Measurements from ENCODE around the gene KIF3A.
"Not testable (repeated sequence)": the region's sequence is repeated elsewhere in the genome, so short reads cannot be mapped to it uniquely, and the experiment has no call there.

The KIF3A gene

DNA sequence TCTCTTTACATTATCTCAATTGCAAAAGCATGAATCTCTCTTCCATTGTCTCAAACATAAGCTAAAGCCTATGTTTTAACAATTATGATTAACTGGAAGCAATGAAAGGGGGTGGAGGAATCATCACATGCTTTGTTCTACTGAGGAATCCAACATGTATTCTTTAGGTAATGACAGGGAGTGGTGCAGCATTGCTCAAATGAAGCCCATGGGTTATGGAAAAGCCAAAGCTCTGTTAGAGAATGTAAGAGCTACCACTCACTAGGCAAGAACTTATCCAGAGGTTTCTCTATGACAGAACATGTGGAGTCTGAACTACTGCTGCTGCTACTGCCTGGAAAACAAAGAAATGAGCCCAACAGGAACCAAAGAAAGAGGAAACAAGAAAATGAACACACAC lies 28.7 kb downstream of the KIF3A start:
- DNase-seq = no peak

DNA sequence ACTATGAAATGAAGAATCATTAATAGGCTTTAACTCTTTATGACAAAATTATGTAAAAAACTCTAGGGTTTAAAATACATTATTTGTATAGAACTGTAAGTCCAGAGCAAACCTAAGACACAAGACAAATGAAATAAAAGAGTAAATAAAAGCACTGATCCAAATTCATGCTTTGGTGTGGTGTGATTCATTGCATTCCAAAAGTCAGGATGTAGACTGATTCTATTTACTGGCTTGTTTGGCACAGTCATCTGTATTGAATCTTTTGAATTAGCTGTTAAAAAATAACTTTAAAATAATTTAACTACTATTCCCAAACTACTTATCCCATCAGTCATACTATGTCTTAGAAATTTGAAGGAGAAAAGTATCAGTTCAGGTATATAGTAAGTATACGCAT lies 32.5 kb downstream of the KIF3A start:
- no peak for DNase-seq

DNA sequence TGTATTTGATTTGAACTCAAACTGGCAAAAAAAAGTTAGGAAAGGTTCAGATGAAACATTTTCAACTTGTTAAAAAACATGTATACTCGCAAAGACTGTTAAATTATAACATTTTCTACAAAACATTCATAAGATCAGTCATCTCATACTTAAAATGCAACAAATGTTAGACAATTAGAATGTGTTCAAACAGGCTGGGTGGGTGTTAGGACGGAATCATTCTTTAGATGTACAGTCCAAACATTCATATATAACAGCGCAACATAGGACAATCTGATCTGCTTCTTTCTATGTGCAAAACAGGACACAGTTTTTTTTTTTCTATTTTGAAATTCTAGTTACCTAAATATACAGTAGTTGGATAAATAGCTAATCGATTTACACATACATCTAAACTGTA lies 41.4 kb downstream of the KIF3A start:
- no peak for DNase-seq

DNA sequence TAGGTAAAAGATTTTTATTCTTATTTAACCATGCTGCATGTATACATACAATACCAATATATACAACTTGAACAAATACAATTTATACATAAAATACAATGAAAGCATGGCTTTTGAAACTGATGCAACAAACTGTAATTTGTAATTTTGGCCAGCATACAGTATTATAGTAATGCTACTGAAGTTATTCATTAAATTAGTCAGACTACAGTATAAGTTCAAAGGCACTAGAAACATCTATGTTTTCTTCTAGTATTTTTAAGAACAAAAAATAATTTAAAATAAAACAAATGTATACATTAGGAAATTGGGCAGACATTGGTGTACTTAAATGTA lies 44.7 kb downstream of the KIF3A start:
- no peak for DNase-seq

- DNase-seq = not testable (repeated sequence)
These were observed 45.4 kb downstream of the KIF3A start for GRCh38 chr5:132691755-132692631.

GRCh38 chr5:132690156-132690555 lies 47.2 kb downstream of the KIF3A start:
- DNase-seq = no peak

- DNase-seq = no peak
These were observed 47.8 kb downstream of the KIF3A start for GRCh38 chr5:132689513-132689912.

- no peak for DNase-seq
These were observed 48.6 kb downstream of the KIF3A start for GRCh38 chr5:132688536-132689339.

- no peak for DNase-seq
These were observed 49.4 kb downstream of the KIF3A start for GRCh38 chr5:132687995-132688394.

DNA sequence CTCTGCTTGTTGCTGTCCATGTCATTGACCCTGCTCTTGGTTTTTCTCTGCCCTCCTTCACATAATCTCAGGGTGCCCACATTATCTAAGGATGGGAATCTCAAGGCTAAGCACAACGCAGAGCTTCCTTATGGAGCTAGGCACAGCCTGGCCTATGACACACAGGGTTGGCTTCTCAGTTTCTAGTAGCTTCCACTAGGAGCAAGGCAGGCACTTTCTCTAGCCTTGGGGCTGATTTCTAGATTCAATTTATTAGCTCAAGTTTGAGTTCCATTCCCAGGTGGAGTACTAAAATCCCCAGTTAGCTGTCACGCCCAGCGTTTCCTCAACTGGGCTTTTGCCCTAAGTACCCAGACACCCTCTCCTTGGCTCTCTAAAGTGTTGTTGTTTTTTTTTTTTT lies 51.2 kb downstream of the KIF3A start:
- no peak for DNase-seq

- DNase-seq = no peak
These were observed 52.2 kb downstream of the KIF3A start for GRCh38 chr5:132684922-132685720.

- DNase-seq = no peak
These were observed 52.9 kb downstream of the KIF3A start for GRCh38 chr5:132684491-132684890.

GRCh38 chr5:132681983-132682382 lies 55.4 kb downstream of the KIF3A start:
- DNase-seq = no peak

- DNase-seq = no peak
These were observed 55.9 kb downstream of the KIF3A start for GRCh38 chr5:132681476-132681831.

DNA sequence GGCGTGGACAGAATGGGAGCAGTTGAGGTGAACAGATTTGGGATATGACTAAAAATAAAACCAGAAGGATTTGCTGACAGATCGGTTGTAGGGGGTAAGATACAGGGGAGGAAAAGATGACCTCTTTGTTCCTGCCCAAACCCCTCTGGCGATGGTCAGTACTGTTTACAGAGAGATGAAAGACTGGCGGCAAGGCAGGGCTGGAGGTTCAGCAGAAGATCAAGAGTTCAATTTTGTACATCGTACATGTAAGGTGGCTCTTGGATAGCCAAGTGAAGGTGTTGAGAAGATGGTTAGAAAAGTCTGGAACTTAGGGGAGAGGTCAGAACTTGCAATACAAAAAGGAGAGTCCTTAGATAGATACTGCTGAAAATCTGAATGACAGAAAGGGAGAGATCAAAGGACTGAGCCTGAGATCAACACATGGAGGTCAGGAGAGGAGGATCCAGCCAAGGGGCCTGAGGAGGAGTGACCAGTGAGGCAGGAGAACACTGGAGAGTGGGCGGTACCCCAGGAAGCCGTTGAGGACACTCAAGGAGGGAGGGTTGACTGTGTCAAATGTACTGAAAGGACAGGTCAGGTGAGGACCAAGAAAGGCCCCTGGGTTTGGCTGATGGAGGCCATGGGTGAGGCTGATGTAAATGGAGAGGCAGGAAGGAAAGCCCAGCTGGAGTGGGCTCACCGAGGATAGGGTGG lies 56.4 kb downstream of the KIF3A start:
- no peak for DNase-seq

- no peak for DNase-seq
These were observed 57.5 kb downstream of the KIF3A start for GRCh38 chr5:132679717-132680380.

DNA sequence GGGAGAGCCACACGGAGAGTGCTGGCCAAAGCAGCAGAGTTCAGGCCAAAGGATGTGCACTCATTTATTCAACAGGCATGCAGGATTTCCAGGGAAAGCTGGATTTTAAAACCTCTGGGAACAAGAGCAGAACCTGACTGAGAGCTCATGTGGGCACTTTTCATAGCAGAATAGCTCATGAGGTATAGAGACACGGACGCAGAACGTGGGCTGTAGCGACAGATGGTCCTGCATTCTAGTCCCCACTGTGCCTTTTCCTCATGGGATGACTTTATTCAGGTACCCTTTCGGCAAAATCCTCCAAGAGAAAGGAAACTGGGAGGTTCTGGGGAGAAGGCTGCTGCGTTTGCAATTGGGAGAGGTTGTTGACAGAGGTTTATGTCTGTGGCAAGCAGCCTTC lies 58.2 kb downstream of the KIF3A start:
- DNase-seq = no peak

DNA sequence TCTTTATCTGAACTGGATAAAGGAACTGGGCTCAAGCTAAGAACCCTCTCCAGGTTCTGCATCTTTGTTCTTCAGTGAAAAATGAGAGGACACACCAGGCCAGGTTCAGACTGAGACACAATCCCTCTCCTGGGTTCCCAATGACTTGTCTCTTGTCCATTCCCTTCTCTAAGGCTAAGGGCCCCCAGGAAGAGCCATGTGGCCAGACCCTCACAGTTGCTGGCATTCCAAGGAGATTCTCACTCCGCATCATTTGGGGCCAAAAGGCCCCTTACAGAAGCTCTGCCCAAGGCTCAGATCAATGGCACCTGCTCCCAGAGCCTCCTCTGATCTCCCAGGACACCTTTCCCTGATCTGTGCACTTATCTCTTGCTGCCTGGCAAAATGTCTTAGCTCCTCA lies 58.6 kb downstream of the KIF3A start:
- no peak for DNase-seq

GRCh38 chr5:132677682-132678400 lies 59.5 kb downstream of the KIF3A start:
- DNase-seq = no peak

GRCh38 chr5:132677191-132677590 lies 60.2 kb downstream of the KIF3A start:
- no peak for DNase-seq

GRCh38 chr5:132675936-132676689 lies 61.2 kb downstream of the KIF3A start:
- DNase-seq = no peak
